IMR-90 (cell line): ENCODE measurements around the gene PTX3. TPM values are rescaled to one million over a fixed set of nuclear protein-coding genes. Genes with fewer than 3 reads are reported as not detected.

ENCODE experiments used
- ATAC-seq: fragments of 200-7000 bp; cut with Tn5 transposase; 2 replicates; pipeline ENCODE4 v1.9.1; 2020; ENCODE audit warnings: low read depth, mild to moderate bottlenecking, moderate library complexity
- BruUV-seq: library from RNA; stranded (reverse); fragments of 400-500 nt; replicated peaks from 2 replicates; lab custom pipeline; 2021; lab: Mats Ljungman, UMichigan
- CTCF ChIA-PET: fragments of 300-600 bp; formaldehyde crosslinking; extraction: SDS; loops from one replicate; lab custom pipeline; 2021; ENCODE audit warnings: antibody characterized with exemption; lab: Yijun Ruan, JAX
- POLR2A ChIA-PET: fragments of 300-600 bp; sonication (Branson Sonifier 250); formaldehyde crosslinking; loops from one replicate; lab custom pipeline; 2022; ENCODE audit warnings: antibody characterized with exemption; ENCODE audit not compliant: unreplicated experiment; lab: Charles Lee
- DNase-seq: peaks from one replicate; pipeline ENCODE4 v3.0.0; 2013
- H2AFZ ChIP-seq: replicated peaks from 2 replicates; pipeline ENCODE3; 2013; ENCODE audit warnings: low read length, mild to moderate bottlenecking; ENCODE audit not compliant: poor library complexity
- H2AK5ac ChIP-seq: 2 replicates; pipeline ENCODE4 v1.6.1; 2013; ENCODE audit warnings: low read depth, low read length, inconsistent platforms
- H2AK9ac ChIP-seq: replicated peaks from 2 replicates; pipeline ENCODE3; 2013; ENCODE audit warnings: mild to moderate bottlenecking, low read depth, low read length, moderate library complexity; ENCODE audit not compliant: poor library complexity
- H2BK120ac ChIP-seq: 2 replicates; pipeline ENCODE4 v1.6.1; 2013; ENCODE audit warnings: low read depth, low read length, inconsistent platforms
- H2BK15ac ChIP-seq: 3 replicates; pipeline ENCODE4 v1.6.1; 2013; ENCODE audit warnings: low read depth, low read length, inconsistent platforms
- H2BK20ac ChIP-seq: 2 replicates; pipeline ENCODE4 v1.6.1; 2013; ENCODE audit warnings: low read depth, mild to moderate bottlenecking, inconsistent platforms, low read length, moderate library complexity
- H2BK5ac ChIP-seq: 2 replicates; pipeline ENCODE4 v1.6.1; 2013; ENCODE audit warnings: mild to moderate bottlenecking, low read depth, low read length, inconsistent platforms; ENCODE audit not compliant: poor library complexity, severe bottlenecking
- H3K14ac ChIP-seq: replicated peaks from 2 replicates; pipeline ENCODE4 v1.6.1; 2013; ENCODE audit warnings: low read depth, low read length, inconsistent platforms
- H3K18ac ChIP-seq: 2 replicates; pipeline ENCODE4 v1.6.1; 2013; ENCODE audit warnings: low read depth, low read length, control low read depth
- H3K23ac ChIP-seq: 2 replicates; pipeline ENCODE4 v1.6.1; 2013; ENCODE audit warnings: low read depth, low read length, inconsistent platforms
- H3K27ac ChIP-seq: 2 replicates; pipeline ENCODE4 v1.5.1; 2013; ENCODE audit warnings: mild to moderate bottlenecking, control low read depth, low read length; ENCODE audit not compliant: insufficient read depth
- H3K27me3 ChIP-seq: 2 replicates; pipeline ENCODE4 v1.6.1; 2013; ENCODE audit warnings: low read length; ENCODE audit not compliant: control insufficient read depth, insufficient read depth
- H3K36me3 ChIP-seq: 2 replicates; pipeline ENCODE4 v1.6.1; 2013; ENCODE audit warnings: low read length, mixed read lengths; ENCODE audit not compliant: control insufficient read depth, insufficient read depth
- H3K4ac ChIP-seq: 2 replicates; pipeline ENCODE4 v1.6.1; 2013; ENCODE audit warnings: low read depth, low read length, inconsistent platforms
- H3K4me1 ChIP-seq: 2 replicates; pipeline ENCODE4 v1.6.1; 2013; ENCODE audit warnings: low read length, mixed read lengths; ENCODE audit not compliant: control insufficient read depth, insufficient read depth
- H3K4me2 ChIP-seq: 2 replicates; pipeline ENCODE4 v1.6.1; 2013; ENCODE audit warnings: low read depth, mild to moderate bottlenecking, control low read depth, low read length, moderate library complexity
- H3K4me3 ChIP-seq: 2 replicates; pipeline ENCODE4 v1.5.1; 2013; ENCODE audit warnings: low read depth, mild to moderate bottlenecking, control low read depth, low read length, moderate library complexity; ENCODE audit not compliant: insufficient read depth
- H3K56ac ChIP-seq: 2 replicates; pipeline ENCODE4 v1.6.1; 2013; ENCODE audit warnings: low read length, inconsistent platforms; ENCODE audit not compliant: insufficient read depth; ENCODE audit errors: extremely low read depth
- H3K79me1 ChIP-seq, 2 experiments: 2 replicates each; pipeline ENCODE4 v1.6.1; 2013; ENCODE audit warnings: low read length in 2 of 2, inconsistent platforms in 1 of 2, low read depth in 1 of 2
- H3K9ac ChIP-seq: 2 replicates; pipeline ENCODE4 v1.6.1; 2013; ENCODE audit warnings: low read depth, low read length, control low read depth
- H3K9me1 ChIP-seq: 2 replicates; pipeline ENCODE4 v1.6.1; 2013; ENCODE audit warnings: low read length, inconsistent platforms; ENCODE audit not compliant: insufficient read depth
- H3K9me3 ChIP-seq: 2 replicates; pipeline ENCODE4 v1.6.1; 2013; ENCODE audit warnings: low read length; ENCODE audit not compliant: control insufficient read depth, insufficient read depth
- H4K20me1 ChIP-seq: 2 replicates; pipeline ENCODE4 v1.6.1; 2013; ENCODE audit warnings: low read length, inconsistent platforms; ENCODE audit not compliant: insufficient read depth
- H4K5ac ChIP-seq: 2 replicates; pipeline ENCODE4 v1.6.1; 2013; ENCODE audit warnings: mild to moderate bottlenecking, low read depth, low read length, control low read depth
- H4K8ac ChIP-seq, 2 experiments: 2 replicates each; pipeline ENCODE4 v1.6.1; 2013; ENCODE audit warnings: low read depth in 2 of 2, low read length in 2 of 2, control low read depth in 1 of 2, inconsistent platforms in 1 of 2
- H4K91ac ChIP-seq: 2 replicates; pipeline ENCODE4 v1.6.1; 2013; ENCODE audit warnings: low read depth, low read length, inconsistent platforms; ENCODE audit not compliant: insufficient read depth
- BHLHE40 ChIP-seq: fragments of 150-350 bp; IDR thresholded peaks from 2 replicates; pipeline ENCODE4 v1.6.1; 2016; ENCODE audit warnings: mild to moderate bottlenecking, low read depth, low read length
- CEBPB ChIP-seq: IDR thresholded peaks from 2 replicates; pipeline ENCODE4 v1.6.1; 2012; ENCODE audit warnings: low read depth, low read length, improper control_type of control experiment
- FOS ChIP-seq: fragments of 150-350 bp; IDR thresholded peaks from 2 replicates; pipeline ENCODE4 v1.6.1; 2016; ENCODE audit warnings: low read depth, low read length
- NFE2L2 ChIP-seq: fragments of 150-350 bp; IDR thresholded peaks from 2 replicates; pipeline ENCODE4 v1.6.1; 2016; ENCODE audit warnings: low read depth, mild to moderate bottlenecking, low read length
- RCOR1 ChIP-seq: IDR thresholded peaks from 2 replicates; pipeline ENCODE4 v1.6.1; 2012; ENCODE audit warnings: mild to moderate bottlenecking, low read length, improper control_type of control experiment; ENCODE audit not compliant: insufficient replicate concordance
- WGBS, 2 experiments: methylation state at CpG; one replicate each; pipeline versions ENCODE4 v1.1.5 to v1.1.7; 2013; ENCODE audit warnings: missing lambda C conversion rate in 2 of 2; ENCODE audit not compliant: insufficient read length in 1 of 2; ENCODE audit errors: extremely low coverage in 2 of 2; 5-methylcytosine and 5-hydroxymethylcytosine counted together
- dilution Hi-C: fragments of 300-500 bp; cut with HindIII; formaldehyde crosslinking; loops from one replicate; pipeline ENCODE4 v1.14.3; 2018; ENCODE audit warnings: low sequenced_read_pairs; ENCODE audit not compliant: unreplicated experiment
- in situ Hi-C: fragments of 300-500 bp; cut with MboI; formaldehyde crosslinking; loops from 3 replicates; pipeline ENCODE4 v1.14.3; 2019; ENCODE audit warnings: low sequenced_read_pairs, inconsistent platforms, mixed read lengths
- intact Hi-C: fragments of 100-400 bp; cut with micrococcal nuclease; formaldehyde crosslinking; loops from 2 replicates; pipeline ENCODE4 v1.10.0; 2022
- polyA plus RNA-seq, 3 experiments: library from polyadenylated mRNA; depleted of rRNA; stranded (reverse); fragments of >200 nt; gene quantifications; 2 replicates each; pipeline ENCODE4 v1.2.3, GENCODE V29; 2012; ENCODE audit warnings: low replicate concordance in 1 of 3
- total RNA-seq: library from RNA; depleted of rRNA; stranded (reverse); fragments of >200 nt; gene quantifications from 2 replicates; pipeline ENCODE4 v1.2.3, GENCODE V29; 2012
- TF ChIP-seq, protein P1 (sequence below): conservative IDR thresholded peaks from 2 replicates; pipeline ENCODE4 v1.5.1; 2012; ENCODE audit warnings: mild to moderate bottlenecking, low read depth, low read length, improper control_type of control experiment

Gene PTX3
- total and polyA plus RNA-seq, 2 of the 4 experiments (the other 2 are of a cell fraction): 97.9 to 135 TPM

DNA sequence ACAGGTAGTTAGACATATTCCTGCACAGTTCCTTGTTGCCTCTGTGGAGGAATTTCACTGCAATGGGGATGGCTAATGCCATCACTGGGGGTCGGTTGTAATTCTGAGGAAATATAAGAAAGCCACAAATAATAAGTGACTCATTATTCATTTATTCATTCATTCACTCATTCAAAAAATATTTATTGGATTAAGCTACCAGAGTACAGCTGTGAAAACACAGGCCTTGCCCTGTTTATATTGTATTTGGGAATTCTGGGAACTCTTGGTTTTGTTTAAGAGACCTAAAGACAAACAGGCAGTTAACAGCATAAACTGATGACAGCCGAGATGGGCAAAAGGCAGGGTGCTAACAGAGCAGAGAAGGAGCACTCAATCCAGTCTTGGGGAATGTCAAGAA, 23.6 kb downstream of the PTX3 start:
- Histone ChIP-seq H4K20me1 (no peaks in the 10 kb centered on the region), H3K18ac (peak overlapping the region; percentile 97), H3K9me1 (peaks cover 17% of the 10 kb centered on the region), H3K9me3 (no peaks in the 10 kb centered on the region), H3K9ac (no peak overlapping the region; the same call in 1 of the 2 replicates), H3K4me1 (peaks cover 21% of the 10 kb centered on the region), H2AK9ac (peak overlapping the region; percentile 59), H4K5ac (peak overlapping the region; percentile 97), H4K91ac (peak overlapping the region; percentile 96), H2BK120ac (peak overlapping the region; percentile 96), H2AK5ac (peak overlapping the region; percentile 98), H2BK20ac (peak overlapping the region; percentile 97), H3K79me1 (peaks cover 0 to 14% of the 10 kb centered on the region in 2 experiments; a peak in 2 of 4 replicates), H3K23ac (peak overlapping the region; percentile 83), H3K4ac (peak overlapping the region; percentile 92), H3K27me3 (no peaks in the 10 kb centered on the region), H3K14ac (peak overlapping the region; percentile 83), H3K56ac (peak overlapping the region; percentile 57; the same call in 1 of the 2 replicates), H3K4me2 (peak overlapping the region; percentile 75), H2AFZ (peak overlapping the region; percentile 65), H2BK5ac (peak overlapping the region; percentile 92), H4K8ac (peak overlapping the region; percentile 44 to 97; a peak in 2 of 4 replicates), H3K36me3 (no peaks in the 10 kb centered on the region), H3K27ac (peak overlapping the region; percentile 96), H3K4me3 (no peak overlapping the region), H2BK15ac (peak overlapping the region; percentile 99; the same call in 2 of the 3 replicates)
- intact Hi-C loops: no loop called here
- ChIA-PET POLR2A (no interaction called here), CTCF (no interaction called here)
- peak; percentile 74 for ATAC-seq
- dilution Hi-C loops: no loop called here
- no TSS peak for BruUV-seq
- in situ Hi-C loops: no loop called here
- TF ChIP-seq CEBPB (peak; percentile 24; the same call in 1 of the 2 replicates), FOS (peak; percentile 31; the same call in 1 of the 2 replicates), NFE2L2 (no peak), RCOR1 (peak; percentile 84), BHLHE40 (no peak)
- TF ChIP-seq, protein P1, sequence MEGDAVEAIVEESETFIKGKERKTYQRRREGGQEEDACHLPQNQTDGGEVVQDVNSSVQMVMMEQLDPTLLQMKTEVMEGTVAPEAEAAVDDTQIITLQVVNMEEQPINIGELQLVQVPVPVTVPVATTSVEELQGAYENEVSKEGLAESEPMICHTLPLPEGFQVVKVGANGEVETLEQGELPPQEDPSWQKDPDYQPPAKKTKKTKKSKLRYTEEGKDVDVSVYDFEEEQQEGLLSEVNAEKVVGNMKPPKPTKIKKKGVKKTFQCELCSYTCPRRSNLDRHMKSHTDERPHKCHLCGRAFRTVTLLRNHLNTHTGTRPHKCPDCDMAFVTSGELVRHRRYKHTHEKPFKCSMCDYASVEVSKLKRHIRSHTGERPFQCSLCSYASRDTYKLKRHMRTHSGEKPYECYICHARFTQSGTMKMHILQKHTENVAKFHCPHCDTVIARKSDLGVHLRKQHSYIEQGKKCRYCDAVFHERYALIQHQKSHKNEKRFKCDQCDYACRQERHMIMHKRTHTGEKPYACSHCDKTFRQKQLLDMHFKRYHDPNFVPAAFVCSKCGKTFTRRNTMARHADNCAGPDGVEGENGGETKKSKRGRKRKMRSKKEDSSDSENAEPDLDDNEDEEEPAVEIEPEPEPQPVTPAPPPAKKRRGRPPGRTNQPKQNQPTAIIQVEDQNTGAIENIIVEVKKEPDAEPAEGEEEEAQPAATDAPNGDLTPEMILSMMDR: no peak
- DNase-seq: peak; percentile 92
- 0% methylated on average over 1 of the region's 2 CpGs; no CpG with 5 or more reads in 1 of the 2 experiments for WGBS, 2 experiments
